ENCODE results near the gene MYH10.

The MYH10 gene

GRCh38 chr17:8628172-8628571 is 2.4 kb downstream of the MYH10 start:
- no peak overlapping the region for H2AK5ac ChIP-seq (ENCODE audit: low read depth, low read length)
- H2BK15ac ChIP-seq (ENCODE audit: low read length): no peak overlapping the region
- H2BK12ac ChIP-seq (ENCODE audit: low read length): no peak overlapping the region
- H3K23ac ChIP-seq (ENCODE audit: low read depth, low read length, poor library complexity): no peak overlapping the region
- peak overlapping the region; percentile 79 for H3K4me2 ChIP-seq (ENCODE audit: insufficient read depth, low read length, poor library complexity, severe bottlenecking)
- peaks cover 6% of the 10 kb centered on the region for H3K79me1 ChIP-seq (ENCODE audit: low read depth, low read length)
- no peak overlapping the region for H3K9ac ChIP-seq (ENCODE audit: low read depth, low read length, poor library complexity)
- no peaks in the 10 kb centered on the region for H3K27me3 ChIP-seq (ENCODE audit: control insufficient read depth in 3 of 3, insufficient read depth in 3 of 3, low read depth in 1 of 3, low read length in 3 of 3)
- no peak overlapping the region for H3K27ac ChIP-seq (replicated peaks; ENCODE audit: low read length)
- H2BK5ac ChIP-seq (ENCODE audit: low read length): no peak overlapping the region
- H3K36me3 ChIP-seq (replicated peaks in 1 of 2; ENCODE audit: control insufficient read depth in 2 of 2, insufficient read depth in 2 of 2, low read length in 2 of 2): peaks cover 3 to 27% of the 10 kb centered on the region in 2 donors
- peak overlapping the region in 1 of 2 donors; percentile 82 for H3K4me3 ChIP-seq (ENCODE audit: low read length in 2 of 2)
- H4K91ac ChIP-seq (ENCODE audit: low read depth, low read length, poor library complexity): no peak overlapping the region
- H3K4me1 ChIP-seq (ENCODE audit: control insufficient read depth in 2 of 2, insufficient read depth in 1 of 2, low read depth in 1 of 2, low read length in 2 of 2): peaks cover 18 to 27% of the 10 kb centered on the region in 2 donors
- no peak overlapping the region for H3K4ac ChIP-seq (ENCODE audit: low read length)
- peaks cover 0 to 16% of the 10 kb centered on the region in 2 donors for H3K9me3 ChIP-seq (replicated peaks in 1 of 2; ENCODE audit: control insufficient read depth in 2 of 2, insufficient read depth in 1 of 2, low read depth in 1 of 2, low read length in 2 of 2)
- no peak for DNase-seq (ENCODE audit: low spot score)
- no CpG with 5 or more reads among the region's 2 CpGs for WGBS, 2 donors (ENCODE audit: extremely low coverage in 2 of 2, insufficient read length in 2 of 2, insufficient replicate concordance in 1 of 2)
- no peak overlapping the region for H3K14ac ChIP-seq (ENCODE audit: low read length)
- no peak overlapping the region for H2AFZ ChIP-seq (ENCODE audit: low read length)
- no peak overlapping the region for H2BK120ac ChIP-seq (ENCODE audit: low read depth, low read length)
- H3K18ac ChIP-seq (ENCODE audit: low read length): no peak overlapping the region
- H4K8ac ChIP-seq (ENCODE audit: low read depth, low read length): no peak overlapping the region

GRCh38 chr17:8623591-8623990 is 6.9 kb downstream of the MYH10 start:
- Histone ChIP-seq H2BK12ac (ENCODE audit: low read length) (no peak overlapping the region), H3K79me1 (ENCODE audit: low read depth, low read length) (peaks cover 10% of the 10 kb centered on the region), H2BK15ac (ENCODE audit: low read length) (no peak overlapping the region), H4K91ac (ENCODE audit: low read depth, low read length, poor library complexity) (no peak overlapping the region), H3K4me2 (ENCODE audit: insufficient read depth, low read length, poor library complexity, severe bottlenecking) (no peak overlapping the region), H2AK5ac (ENCODE audit: low read depth, low read length) (no peak overlapping the region), H2BK120ac (ENCODE audit: low read depth, low read length) (no peak overlapping the region), H3K4ac (ENCODE audit: low read length) (no peak overlapping the region), H2AFZ (ENCODE audit: low read length) (no peak overlapping the region), H3K9me3 (replicated peaks in 1 of 2; ENCODE audit: control insufficient read depth in 2 of 2, insufficient read depth in 1 of 2, low read depth in 1 of 2, low read length in 2 of 2) (peaks cover 0 to 45% of the 10 kb centered on the region in 2 donors), H3K18ac (ENCODE audit: low read length) (no peak overlapping the region), H3K27me3 (ENCODE audit: control insufficient read depth in 3 of 3, insufficient read depth in 3 of 3, low read depth in 1 of 3, low read length in 3 of 3) (no peaks in the 10 kb centered on the region), H3K14ac (ENCODE audit: low read length) (no peak overlapping the region), H3K4me1 (ENCODE audit: control insufficient read depth in 2 of 2, insufficient read depth in 1 of 2, low read depth in 1 of 2, low read length in 2 of 2) (peaks cover 15 to 24% of the 10 kb centered on the region in 2 donors), H3K23ac (ENCODE audit: low read depth, low read length, poor library complexity) (no peak overlapping the region), H4K8ac (ENCODE audit: low read depth, low read length) (no peak overlapping the region), H2BK5ac (ENCODE audit: low read length) (no peak overlapping the region), H3K36me3 (replicated peaks in 1 of 2; ENCODE audit: control insufficient read depth in 2 of 2, insufficient read depth in 2 of 2, low read length in 2 of 2) (peaks cover 17 to 72% of the 10 kb centered on the region in 2 donors), H3K4me3 (ENCODE audit: low read length in 2 of 2) (no peak overlapping the region), H3K27ac (replicated peaks; ENCODE audit: low read length) (peak overlapping the region; percentile 44), H3K9ac (ENCODE audit: low read depth, low read length, poor library complexity) (no peak overlapping the region)
- WGBS, 2 donors (ENCODE audit: extremely low coverage in 2 of 2, insufficient read length in 2 of 2, insufficient replicate concordance in 1 of 2): no CpG with 5 or more reads among the region's 2 CpGs
- DNase-seq (ENCODE audit: low spot score): no peak

DNA sequence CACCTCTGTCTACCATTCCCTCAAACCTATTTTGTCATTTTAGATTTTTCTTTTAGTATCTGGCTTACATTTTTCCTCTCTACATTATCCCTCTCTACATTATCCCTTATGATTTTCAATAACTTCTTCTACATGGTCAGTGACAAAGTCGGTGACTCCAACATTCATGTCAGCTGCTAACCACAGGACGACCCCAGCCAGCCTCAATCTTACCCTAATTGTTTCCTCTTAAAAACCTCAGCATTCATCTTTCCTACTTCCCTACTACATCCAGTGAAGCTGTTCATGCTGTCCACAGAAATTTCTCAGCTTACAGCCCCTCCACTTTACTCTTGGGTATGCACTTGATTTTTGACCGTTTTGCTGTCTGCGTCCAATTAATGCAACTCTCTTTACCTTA is 8.3 kb downstream of the MYH10 start:
- Histone ChIP-seq H3K9me3 (replicated peaks in 1 of 2; ENCODE audit: control insufficient read depth in 2 of 2, insufficient read depth in 1 of 2, low read depth in 1 of 2, low read length in 2 of 2) (peaks cover 0 to 56% of the 10 kb centered on the region in 2 donors), H2AK5ac (ENCODE audit: low read depth, low read length) (no peak overlapping the region), H3K14ac (ENCODE audit: low read length) (no peak overlapping the region), H2BK12ac (ENCODE audit: low read length) (no peak overlapping the region), H2AFZ (ENCODE audit: low read length) (no peak overlapping the region), H3K27ac (replicated peaks; ENCODE audit: low read length) (no peak overlapping the region), H3K4me2 (ENCODE audit: insufficient read depth, low read length, poor library complexity, severe bottlenecking) (no peak overlapping the region), H3K4me3 (ENCODE audit: low read length in 2 of 2) (no peak overlapping the region), H3K4me1 (ENCODE audit: control insufficient read depth in 2 of 2, insufficient read depth in 1 of 2, low read depth in 1 of 2, low read length in 2 of 2) (peaks cover 9 to 12% of the 10 kb centered on the region in 2 donors), H3K9ac (ENCODE audit: low read depth, low read length, poor library complexity) (no peak overlapping the region), H3K4ac (ENCODE audit: low read length) (no peak overlapping the region), H2BK5ac (ENCODE audit: low read length) (no peak overlapping the region), H3K79me1 (ENCODE audit: low read depth, low read length) (peaks cover 12% of the 10 kb centered on the region), H3K36me3 (replicated peaks in 1 of 2; ENCODE audit: control insufficient read depth in 2 of 2, insufficient read depth in 2 of 2, low read length in 2 of 2) (peaks cover 17 to 86% of the 10 kb centered on the region in 2 donors), H2BK120ac (ENCODE audit: low read depth, low read length) (no peak overlapping the region), H4K91ac (ENCODE audit: low read depth, low read length, poor library complexity) (no peak overlapping the region), H3K18ac (ENCODE audit: low read length) (no peak overlapping the region), H3K27me3 (ENCODE audit: control insufficient read depth in 3 of 3, insufficient read depth in 3 of 3, low read depth in 1 of 3, low read length in 3 of 3) (no peaks in the 10 kb centered on the region), H3K23ac (ENCODE audit: low read depth, low read length, poor library complexity) (no peak overlapping the region), H4K8ac (ENCODE audit: low read depth, low read length) (no peak overlapping the region), H2BK15ac (ENCODE audit: low read length) (no peak overlapping the region)
- no CpG with 5 or more reads among the region's 4 CpGs for WGBS, 2 donors (ENCODE audit: extremely low coverage in 2 of 2, insufficient read length in 2 of 2, insufficient replicate concordance in 1 of 2)
- DNase-seq (ENCODE audit: low spot score): no peak

- Histone ChIP-seq H3K4me2 (ENCODE audit: insufficient read depth, low read length, poor library complexity, severe bottlenecking) (no peak overlapping the region), H3K9me3 (replicated peaks in 1 of 2; ENCODE audit: control insufficient read depth in 2 of 2, insufficient read depth in 1 of 2, low read depth in 1 of 2, low read length in 2 of 2) (peaks cover 4 to 62% of the 10 kb centered on the region in 2 donors), H2BK120ac (ENCODE audit: low read depth, low read length) (no peak overlapping the region), H3K9ac (ENCODE audit: low read depth, low read length, poor library complexity) (no peak overlapping the region), H2BK12ac (ENCODE audit: low read length) (no peak overlapping the region), H3K4ac (ENCODE audit: low read length) (no peak overlapping the region), H3K27ac (replicated peaks; ENCODE audit: low read length) (no peak overlapping the region), H3K36me3 (replicated peaks in 1 of 2; ENCODE audit: control insufficient read depth in 2 of 2, insufficient read depth in 2 of 2, low read length in 2 of 2) (peaks cover 20 to 93% of the 10 kb centered on the region in 2 donors), H3K14ac (ENCODE audit: low read length) (no peak overlapping the region), H3K27me3 (ENCODE audit: control insufficient read depth in 3 of 3, insufficient read depth in 3 of 3, low read depth in 1 of 3, low read length in 3 of 3) (no peaks in the 10 kb centered on the region), H2BK5ac (ENCODE audit: low read length) (no peak overlapping the region), H3K4me1 (ENCODE audit: control insufficient read depth in 2 of 2, insufficient read depth in 1 of 2, low read depth in 1 of 2, low read length in 2 of 2) (peaks cover 9 to 11% of the 10 kb centered on the region in 2 donors), H3K23ac (ENCODE audit: low read depth, low read length, poor library complexity) (no peak overlapping the region), H2BK15ac (ENCODE audit: low read length) (no peak overlapping the region), H4K91ac (ENCODE audit: low read depth, low read length, poor library complexity) (no peak overlapping the region), H2AFZ (ENCODE audit: low read length) (no peak overlapping the region), H2AK5ac (ENCODE audit: low read depth, low read length) (no peak overlapping the region), H3K4me3 (ENCODE audit: low read length in 2 of 2) (no peak overlapping the region), H3K79me1 (ENCODE audit: low read depth, low read length) (peaks cover 12% of the 10 kb centered on the region), H4K8ac (ENCODE audit: low read depth, low read length) (no peak overlapping the region), H3K18ac (ENCODE audit: low read length) (no peak overlapping the region)
- WGBS, 2 donors (ENCODE audit: extremely low coverage in 2 of 2, insufficient read length in 2 of 2, insufficient replicate concordance in 1 of 2): no CpG with 5 or more reads among the region's 3 CpGs
- DNase-seq (ENCODE audit: low spot score): no peak
Observed at GRCh38 chr17:8621585-8621984, 8.9 kb downstream of the MYH10 start.
